ENCODE measurements around the gene MICAL3.

The MICAL3 gene

GRCh38 chr22:17915676-17916075 lies 108.7 kb downstream of the MICAL3 start:
- no peak overlapping the region for H3K9ac ChIP-seq (ENCODE audit: insufficient read length)
- H3K27ac ChIP-seq: no peak overlapping the region
- no peak for DNase-seq (ENCODE audit: low read depth, low spot score)
- no peak overlapping the region for H3K4me3 ChIP-seq
- TF ChIP-seq EZH2 (IDR thresholded peaks at IDR 0.05) (no peak), POLR2AphosphoS5 (IDR thresholded peaks at IDR 0.05; ENCODE audit: borderline replicate concordance, low read depth, low read length) (no peak), FOXP2 (optimal IDR thresholded peaks at IDR 0.05; ENCODE audit: control extremely low read depth, extremely low read length, insufficient read depth) (no peak)
- H3K36me3 ChIP-seq (ENCODE audit: insufficient read depth, low read length): peaks cover 4% of the 10 kb centered on the region; the same call in 1 of the 2 replicates
- H3K9me3 ChIP-seq (ENCODE audit: low read depth, low read length): no peaks in the 10 kb centered on the region

DNA sequence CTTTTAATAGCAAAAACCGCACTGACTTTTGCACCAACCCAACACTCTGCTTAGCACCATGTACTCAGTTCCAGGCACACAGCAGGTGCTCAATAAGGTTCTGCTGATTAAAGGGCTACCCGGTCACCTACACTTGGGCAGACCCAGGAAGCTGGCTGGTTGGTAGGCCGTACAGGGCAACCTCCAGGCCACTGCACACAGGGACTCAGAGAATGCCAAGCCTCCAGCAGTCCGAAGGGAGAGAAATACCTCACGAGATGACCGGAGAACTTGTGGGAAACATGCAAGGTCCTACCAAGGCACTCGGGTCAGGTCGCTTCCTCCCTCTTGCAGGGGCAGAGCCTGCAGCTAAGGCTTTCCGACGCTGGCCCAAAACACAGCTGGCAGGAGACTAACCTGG lies 109.2 kb downstream of the MICAL3 start:
- H3K9me3 ChIP-seq (ENCODE audit: low read depth, low read length): no peaks in the 10 kb centered on the region
- no peak overlapping the region for H3K27ac ChIP-seq
- peaks cover 4% of the 10 kb centered on the region; the same call in 1 of the 2 replicates for H3K36me3 ChIP-seq (ENCODE audit: insufficient read depth, low read length)
- no peak overlapping the region for H3K4me3 ChIP-seq
- H3K9ac ChIP-seq (ENCODE audit: insufficient read length): no peak overlapping the region
- TF ChIP-seq FOXP2 (optimal IDR thresholded peaks at IDR 0.05; ENCODE audit: control extremely low read depth, extremely low read length, insufficient read depth) (no peak), POLR2AphosphoS5 (IDR thresholded peaks at IDR 0.05; ENCODE audit: borderline replicate concordance, low read depth, low read length) (no peak), EZH2 (IDR thresholded peaks at IDR 0.05) (no peak)
- no peak for DNase-seq (ENCODE audit: low read depth, low spot score)

DNA sequence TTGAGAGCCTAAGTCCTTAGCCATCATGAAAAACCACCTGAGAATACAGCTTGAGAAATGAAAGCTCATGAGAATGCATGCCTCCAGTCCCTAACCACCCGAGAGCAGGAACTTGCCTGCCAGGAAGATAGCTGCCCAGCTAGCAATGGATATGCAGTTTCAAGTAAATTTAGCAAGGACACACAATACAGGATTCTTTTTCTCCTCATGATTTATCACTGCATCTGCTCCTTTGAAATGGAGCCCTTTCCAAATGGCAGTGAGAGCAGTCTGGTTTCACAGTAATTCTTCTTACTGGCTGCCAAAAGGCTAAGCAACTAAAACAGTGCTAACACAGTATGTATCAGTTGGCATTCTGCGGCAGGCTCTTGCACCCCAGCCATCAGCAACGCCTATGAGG lies 109.9 kb downstream of the MICAL3 start:
- Histone ChIP-seq H3K27ac (no peak overlapping the region), H3K9ac (ENCODE audit: insufficient read length) (no peak overlapping the region), H3K36me3 (ENCODE audit: insufficient read depth, low read length) (peaks cover 4% of the 10 kb centered on the region; the same call in 1 of the 2 replicates), H3K4me3 (no peak overlapping the region), H3K9me3 (ENCODE audit: low read depth, low read length) (no peaks in the 10 kb centered on the region)
- TF ChIP-seq EZH2 (IDR thresholded peaks at IDR 0.05): no peak
- TF ChIP-seq POLR2AphosphoS5 (IDR thresholded peaks at IDR 0.05; ENCODE audit: borderline replicate concordance, low read depth, low read length): no peak
- TF ChIP-seq FOXP2 (optimal IDR thresholded peaks at IDR 0.05; ENCODE audit: control extremely low read depth, extremely low read length, insufficient read depth): no peak
- DNase-seq (ENCODE audit: low read depth, low spot score): no peak

- no peak overlapping the region for H3K4me3 ChIP-seq
- no peak for TF ChIP-seq FOXP2 (optimal IDR thresholded peaks at IDR 0.05; ENCODE audit: control extremely low read depth, extremely low read length, insufficient read depth)
- TF ChIP-seq EZH2 (IDR thresholded peaks at IDR 0.05): no peak
- no peak for TF ChIP-seq POLR2AphosphoS5 (IDR thresholded peaks at IDR 0.05; ENCODE audit: borderline replicate concordance, low read depth, low read length)
- H3K9ac ChIP-seq (ENCODE audit: insufficient read length): no peak overlapping the region
- DNase-seq (ENCODE audit: low read depth, low spot score): no peak
- H3K36me3 ChIP-seq (ENCODE audit: insufficient read depth, low read length): peaks cover 4% of the 10 kb centered on the region; the same call in 1 of the 2 replicates
- no peak overlapping the region for H3K27ac ChIP-seq
- H3K9me3 ChIP-seq (ENCODE audit: low read depth, low read length): no peaks in the 10 kb centered on the region
These were observed 110.5 kb downstream of the MICAL3 start for GRCh38 chr22:17913801-17914347.

DNA sequence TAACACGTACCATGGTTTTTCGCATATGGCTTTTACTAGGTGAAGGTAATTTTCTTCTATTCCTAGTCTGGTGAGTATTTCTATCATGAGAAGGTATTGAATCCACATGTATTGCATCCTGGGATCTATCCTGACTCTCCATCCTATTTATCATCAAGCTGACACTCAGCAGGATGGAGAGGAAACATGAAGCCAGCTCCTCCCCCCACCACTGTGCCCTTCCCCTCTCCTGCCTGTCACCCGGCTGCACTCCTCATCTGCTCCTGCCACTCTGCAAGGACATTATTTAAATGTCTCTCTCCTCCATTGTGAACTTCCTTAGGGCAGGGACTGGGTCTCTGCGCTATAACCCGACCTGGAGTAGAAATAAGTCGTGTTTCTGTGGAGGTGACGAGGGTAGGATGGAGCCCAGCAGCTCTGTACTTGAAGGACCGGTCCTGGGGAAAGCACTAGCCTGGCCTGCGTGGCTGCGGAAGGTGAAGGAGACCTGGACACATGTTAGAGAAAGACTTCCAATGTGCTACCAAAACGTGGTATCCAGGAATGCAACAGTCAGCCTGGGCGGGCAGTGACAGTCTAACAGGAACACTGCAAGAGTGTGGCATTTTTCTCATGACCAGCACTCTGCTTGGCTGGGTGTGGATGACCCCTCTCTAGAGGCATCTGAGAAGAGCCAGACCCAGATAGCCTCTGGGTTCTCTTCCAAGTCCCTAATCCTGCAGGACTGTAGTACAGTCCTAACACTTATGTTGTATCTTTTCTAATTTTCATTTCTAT lies 111.2 kb downstream of the MICAL3 start:
- H3K27ac ChIP-seq: no peak overlapping the region

DNA sequence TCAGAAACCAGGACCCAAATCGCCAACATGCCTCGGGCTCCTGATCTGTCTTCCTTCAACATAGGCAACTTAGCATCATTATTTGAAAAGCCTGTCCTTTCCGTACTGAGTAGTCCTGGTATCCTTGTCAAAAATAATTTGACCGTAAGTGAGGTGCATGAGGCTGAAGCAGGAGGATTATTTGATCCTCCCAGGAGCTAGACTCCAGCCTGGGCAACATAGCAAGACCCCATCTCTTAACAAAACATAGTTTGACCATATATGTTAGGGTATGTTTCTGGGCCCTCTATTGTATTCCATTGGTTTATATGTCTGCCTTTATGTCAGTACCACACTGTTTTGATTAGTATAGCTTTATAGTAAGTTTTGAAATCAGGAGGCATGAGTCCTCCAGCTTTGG lies 112.5 kb downstream of the MICAL3 start:
- DNase-seq (ENCODE audit: low read depth, low spot score): no peak
- Histone ChIP-seq H3K27ac (no peak overlapping the region), H3K4me3 (no peak overlapping the region)

More for the DNA sequence above, 111.2 kb downstream of the MICAL3 start:
- Histone ChIP-seq H3K36me3 (ENCODE audit: insufficient read depth, low read length) (peaks cover 4% of the 10 kb centered on the region; the same call in 1 of the 2 replicates), H3K9me3 (ENCODE audit: low read depth, low read length) (no peaks in the 10 kb centered on the region), H3K4me3 (no peak overlapping the region), H3K9ac (ENCODE audit: insufficient read length) (no peak overlapping the region)
- no peak for DNase-seq (ENCODE audit: low read depth, low spot score)
- TF ChIP-seq FOXP2 (optimal IDR thresholded peaks at IDR 0.05; ENCODE audit: control extremely low read depth, extremely low read length, insufficient read depth) (no peak), EZH2 (IDR thresholded peaks at IDR 0.05) (no peak), POLR2AphosphoS5 (IDR thresholded peaks at IDR 0.05; ENCODE audit: borderline replicate concordance, low read depth, low read length) (no peak)

DNA sequence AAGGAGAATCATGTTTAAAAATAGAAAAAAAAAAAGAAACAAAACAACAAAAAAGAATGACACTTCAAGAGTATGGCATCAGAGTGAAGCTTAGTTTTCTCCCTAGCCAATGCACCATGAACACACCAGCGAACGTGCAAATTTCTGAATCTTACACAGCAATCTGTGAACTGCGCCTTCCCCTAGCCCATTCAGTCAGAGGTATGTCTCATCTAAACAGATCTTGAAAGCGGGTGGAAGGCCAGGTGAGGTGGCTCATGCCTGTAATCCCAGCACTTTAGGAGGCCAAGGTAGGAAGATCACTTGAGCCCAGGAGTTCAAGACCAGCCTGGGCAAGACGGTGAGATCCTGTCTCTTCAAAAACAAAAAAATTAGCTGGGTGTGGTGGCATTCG lies 113.1 kb downstream of the MICAL3 start:
- Histone ChIP-seq H3K36me3 (ENCODE audit: insufficient read depth, low read length) (peaks cover 10% of the 10 kb centered on the region; the same call in 1 of the 2 replicates), H3K4me3 (no peak overlapping the region), H3K9me3 (ENCODE audit: low read depth, low read length) (no peaks in the 10 kb centered on the region), H3K27ac (no peak overlapping the region), H3K9ac (ENCODE audit: insufficient read length) (no peak overlapping the region)
- DNase-seq (ENCODE audit: low read depth, low spot score): no peak
- no peak for TF ChIP-seq POLR2AphosphoS5 (IDR thresholded peaks at IDR 0.05; ENCODE audit: borderline replicate concordance, low read depth, low read length)

More for the DNA sequence above, 112.5 kb downstream of the MICAL3 start:
- Histone ChIP-seq H3K9me3 (ENCODE audit: low read depth, low read length) (no peaks in the 10 kb centered on the region), H3K36me3 (ENCODE audit: insufficient read depth, low read length) (peaks cover 4% of the 10 kb centered on the region; the same call in 1 of the 2 replicates), H3K9ac (ENCODE audit: insufficient read length) (no peak overlapping the region)
- TF ChIP-seq EZH2 (IDR thresholded peaks at IDR 0.05) (no peak), FOXP2 (optimal IDR thresholded peaks at IDR 0.05; ENCODE audit: control extremely low read depth, extremely low read length, insufficient read depth) (no peak), POLR2AphosphoS5 (IDR thresholded peaks at IDR 0.05; ENCODE audit: borderline replicate concordance, low read depth, low read length) (no peak)

- H3K4me3 ChIP-seq: no peak overlapping the region
- no peak overlapping the region for H3K9ac ChIP-seq (ENCODE audit: insufficient read length)
- H3K36me3 ChIP-seq (ENCODE audit: insufficient read depth, low read length): peaks cover 15% of the 10 kb centered on the region; the same call in 1 of the 2 replicates
- H3K27ac ChIP-seq: no peak overlapping the region
- no peaks in the 10 kb centered on the region for H3K9me3 ChIP-seq (ENCODE audit: low read depth, low read length)
- no peak for TF ChIP-seq EZH2 (IDR thresholded peaks at IDR 0.05)
- TF ChIP-seq FOXP2 (optimal IDR thresholded peaks at IDR 0.05; ENCODE audit: control extremely low read depth, extremely low read length, insufficient read depth): no peak
- no peak for TF ChIP-seq POLR2AphosphoS5 (IDR thresholded peaks at IDR 0.05; ENCODE audit: borderline replicate concordance, low read depth, low read length)
- DNase-seq (ENCODE audit: low read depth, low spot score): no peak
These were observed 113.6 kb downstream of the MICAL3 start for GRCh38 chr22:17910561-17911311.
